Stimulated activated CD8-positive, alpha-beta memory T cell treated with anti-CD3 and anti-CD28 coated beads, Interleukin-7, amount 100 ng/mL, for 1 hour (primary cell): ENCODE results near the gene CERKL.
"Not testable (repeated sequence)": the region's sequence is repeated elsewhere in the genome, so short reads cannot be mapped to it uniquely, and the experiment has no call there.

Source experiments
- DNase-seq, 2 donors: peaks; one replicate each; pipeline ENCODE4 v3.0.0-alpha.2; 2020; ENCODE audit warnings: low read depth in 2 of 2

The CERKL gene

DNA sequence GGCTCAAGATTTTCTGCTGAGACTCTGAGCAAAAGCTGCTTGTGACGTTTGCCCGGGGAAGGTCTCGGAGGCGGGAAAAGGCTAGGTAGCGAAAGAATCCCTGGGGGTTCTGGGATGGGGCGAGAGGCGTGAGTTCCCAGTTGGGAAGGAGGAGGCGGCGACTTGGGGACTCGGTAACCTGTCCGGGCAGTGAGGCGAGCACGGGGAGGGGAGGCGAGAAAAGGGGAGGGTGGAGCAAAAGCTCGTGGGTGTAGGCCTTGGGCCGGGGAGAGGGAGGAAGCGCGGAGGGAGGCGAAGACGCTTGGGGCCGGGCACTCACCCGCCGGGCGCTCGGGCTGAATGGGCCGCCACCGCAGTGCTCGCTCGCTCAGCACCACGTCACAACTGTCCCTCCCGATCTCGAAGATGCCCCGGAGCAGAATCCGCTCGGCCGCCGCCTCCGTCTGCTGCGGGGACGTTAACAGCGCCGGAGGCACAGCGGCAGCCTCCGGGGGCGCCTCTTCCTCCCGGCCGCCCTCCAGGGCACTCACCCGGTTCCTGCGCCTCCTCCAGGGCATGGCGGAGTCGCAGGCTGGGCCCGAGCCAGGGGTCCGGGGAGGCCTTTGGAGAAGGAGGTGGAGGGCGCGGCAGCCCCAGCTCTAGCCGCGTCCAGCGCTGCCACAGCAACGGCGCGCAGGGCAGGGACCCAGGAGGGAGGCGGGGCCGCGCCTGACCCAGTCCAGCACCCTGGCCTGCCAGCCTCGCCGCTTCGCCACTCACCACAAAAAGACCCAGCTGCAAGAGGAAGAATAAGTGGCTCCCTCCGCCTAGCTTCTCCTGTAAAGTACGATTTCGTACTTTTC is at the start of gene CERKL:
Gene CERKL (minus strand): TSS at position 656 of the 842 bp plus-strand sequence. CDS start 99 bp downstream, at position 557.
- no peak for DNase-seq

DNA sequence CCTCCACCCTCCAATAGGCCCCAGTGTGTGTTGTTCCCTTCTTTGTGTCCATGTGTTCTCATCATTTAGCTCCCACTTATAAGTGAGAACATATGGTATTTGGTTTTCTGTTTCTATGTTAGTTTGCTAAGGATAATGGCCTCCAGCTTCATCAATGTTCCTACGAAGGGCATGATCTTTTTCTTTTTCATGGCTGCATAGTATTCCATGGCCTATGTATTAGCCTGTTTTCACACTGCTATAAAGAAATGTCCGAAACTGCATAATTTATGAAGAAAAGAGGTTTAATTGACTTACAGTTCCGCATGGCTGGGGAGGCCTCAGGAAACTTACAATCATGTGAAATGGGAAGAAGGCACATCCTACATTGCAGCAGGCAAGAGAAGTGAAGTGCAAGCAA is 45.6 kb upstream of the CERKL start:
- not testable (repeated sequence) for DNase-seq

DNA sequence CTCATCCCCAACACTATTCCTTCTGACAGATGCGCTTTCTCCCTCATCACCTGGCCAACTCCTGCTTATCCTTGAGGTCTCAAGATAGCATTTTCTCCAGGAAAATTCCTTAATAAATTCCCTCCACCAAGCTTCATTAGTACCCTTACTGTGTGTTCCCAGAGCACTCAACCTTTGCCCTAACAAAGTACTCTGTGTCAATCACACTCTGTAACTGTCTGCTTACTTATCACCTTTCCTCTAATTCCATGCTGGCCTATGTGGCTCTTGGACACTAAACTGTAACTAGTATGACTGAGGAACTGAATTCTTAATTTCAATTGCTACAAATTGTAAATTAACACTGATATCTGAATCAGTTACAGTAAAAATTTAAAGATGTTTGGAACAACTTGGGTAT is 41.3 kb upstream of the CERKL start:
- no peak for DNase-seq

GRCh38 chr2:181697571-181697970 is 40.7 kb upstream of the CERKL start:
- no peak for DNase-seq

GRCh38 chr2:181697126-181697525 is 40.2 kb upstream of the CERKL start:
- no peak for DNase-seq

DNA sequence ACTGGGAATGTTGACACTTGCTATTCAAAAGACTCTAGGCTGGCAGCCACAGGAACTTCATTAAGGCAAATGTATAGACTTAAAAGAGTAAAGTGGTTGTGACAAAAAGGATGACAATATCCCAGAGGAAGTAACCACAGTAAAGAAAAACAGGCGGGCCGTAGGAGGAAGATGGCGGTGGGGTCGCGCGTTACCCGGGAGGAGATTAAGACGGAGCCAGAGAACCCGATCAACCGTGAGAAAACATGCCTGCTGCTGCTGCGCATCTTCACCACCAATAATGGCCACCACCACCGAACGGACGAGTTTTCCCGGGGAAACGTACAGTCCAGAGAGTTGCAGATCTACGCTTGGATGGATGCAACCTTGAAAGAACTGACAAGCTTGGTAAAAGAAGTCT is 37.4 kb upstream of the CERKL start:
- no peak for DNase-seq

GRCh38 chr2:181690860-181691259 is 34.0 kb upstream of the CERKL start:
- DNase-seq = no peak

- no peak for DNase-seq
Measured at GRCh38 chr2:181686576-181687185, 29.8 kb upstream of the CERKL start.

DNA sequence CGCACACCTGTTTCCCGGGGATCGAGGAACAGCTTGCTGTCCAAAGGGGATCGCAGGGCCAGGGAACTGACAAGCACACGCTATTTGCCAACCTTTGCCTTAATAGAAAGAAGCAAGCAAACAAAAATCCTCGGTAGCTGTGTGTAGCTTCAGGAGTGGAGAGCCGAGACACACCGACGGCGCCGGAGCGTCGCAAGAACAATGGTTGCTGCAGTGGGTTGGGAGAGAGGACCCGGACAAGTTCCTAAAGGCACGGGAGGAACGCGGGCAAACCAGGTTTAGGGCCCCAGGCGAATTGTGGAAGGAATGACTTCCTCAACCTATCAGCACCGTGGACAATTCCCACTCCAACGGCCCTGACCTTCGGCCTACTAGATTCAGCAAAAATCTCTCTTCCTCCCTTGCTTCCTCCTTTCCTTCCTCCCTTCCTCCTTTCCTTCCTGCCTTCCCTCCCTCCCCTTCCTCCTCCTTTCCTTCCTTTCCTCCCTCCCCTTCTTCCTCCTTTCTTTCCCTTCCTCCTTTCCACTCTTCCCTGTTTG is 28.3 kb upstream of the CERKL start:
- no peak for DNase-seq

GRCh38 chr2:181684454-181685149 is 27.7 kb upstream of the CERKL start:
- DNase-seq = no peak

DNA sequence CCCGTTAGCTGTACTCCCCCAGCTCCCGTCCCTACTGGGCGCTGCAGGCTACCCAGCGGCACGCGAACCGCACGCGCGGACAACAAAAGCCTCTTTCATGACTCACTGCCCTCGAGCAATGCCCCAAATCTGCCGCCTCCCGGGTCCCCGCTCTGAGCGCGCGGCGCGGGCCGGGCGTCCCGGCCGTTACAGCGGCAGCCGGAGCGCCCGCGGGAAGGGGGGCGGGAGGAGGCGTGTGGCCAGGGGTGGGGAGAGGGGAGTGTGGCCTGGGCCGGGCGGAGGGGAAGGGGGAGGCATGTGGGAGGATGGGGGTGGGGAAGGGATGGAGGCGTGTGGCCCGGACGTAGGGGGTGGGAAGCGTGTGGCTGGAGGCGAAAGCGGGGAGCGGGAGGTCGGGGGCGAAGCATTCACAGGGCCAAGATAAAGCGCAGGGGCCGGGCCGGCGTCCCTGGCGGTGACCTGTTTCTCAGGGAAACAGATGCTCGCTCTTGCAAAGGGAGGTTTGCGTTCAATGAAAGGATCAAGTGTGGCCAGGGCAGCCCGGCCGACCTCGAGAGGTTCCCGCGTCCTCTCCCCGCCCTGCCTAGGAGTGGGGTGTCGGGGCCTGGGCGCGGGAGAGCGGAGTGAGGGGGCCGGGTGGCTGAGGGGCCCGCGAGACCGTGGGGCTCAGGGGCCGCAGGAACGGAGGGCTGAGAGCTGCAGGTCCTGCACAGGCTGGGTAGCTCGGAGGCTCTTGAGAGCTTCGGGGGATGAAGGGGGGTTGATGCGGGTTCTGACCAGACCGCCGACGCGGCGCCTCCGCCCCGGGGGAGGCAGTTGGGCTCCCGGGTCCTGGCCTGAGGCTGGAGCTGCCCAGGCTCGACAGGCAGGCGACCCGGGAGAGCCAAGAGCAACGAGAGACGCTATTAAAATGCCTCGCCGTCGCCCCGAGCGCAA is 26.9 kb upstream of the CERKL start:
- no peak for DNase-seq

DNA sequence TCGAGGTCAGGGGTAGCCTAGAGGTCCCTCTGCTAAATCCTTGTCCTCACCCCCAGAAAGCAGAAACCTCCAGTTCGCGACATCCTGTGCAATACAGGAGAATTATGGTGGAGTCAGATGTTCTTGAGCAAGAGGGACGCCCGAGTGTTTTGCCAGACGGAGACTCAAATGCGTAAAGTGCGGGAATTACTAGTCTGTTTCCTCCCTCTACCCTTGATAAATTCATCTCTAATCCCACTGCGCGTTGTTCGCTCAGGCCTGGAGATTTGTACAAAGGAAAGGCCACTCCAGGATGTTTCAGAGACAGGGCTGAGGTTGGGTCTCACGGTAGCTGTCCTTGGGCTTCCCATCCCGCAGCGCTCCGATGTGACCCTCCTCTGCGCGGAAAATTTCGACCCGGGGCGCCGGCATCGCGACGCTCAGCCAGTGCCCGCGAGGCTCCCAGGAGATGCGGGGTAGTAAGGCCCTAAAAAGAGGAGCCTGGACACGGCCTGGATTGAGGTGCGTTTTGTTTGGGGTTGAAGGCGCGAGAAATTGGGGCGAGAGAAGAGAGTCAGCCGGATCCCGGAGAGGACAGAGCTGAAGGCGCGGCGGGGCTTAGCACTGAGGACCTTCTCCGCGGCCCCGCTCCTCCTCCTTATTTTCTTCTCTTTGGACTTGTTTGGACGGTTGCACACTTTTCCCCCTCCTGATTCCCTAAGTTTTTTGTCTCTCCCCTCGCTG is 26.1 kb upstream of the CERKL start:
- no peak for DNase-seq

DNA sequence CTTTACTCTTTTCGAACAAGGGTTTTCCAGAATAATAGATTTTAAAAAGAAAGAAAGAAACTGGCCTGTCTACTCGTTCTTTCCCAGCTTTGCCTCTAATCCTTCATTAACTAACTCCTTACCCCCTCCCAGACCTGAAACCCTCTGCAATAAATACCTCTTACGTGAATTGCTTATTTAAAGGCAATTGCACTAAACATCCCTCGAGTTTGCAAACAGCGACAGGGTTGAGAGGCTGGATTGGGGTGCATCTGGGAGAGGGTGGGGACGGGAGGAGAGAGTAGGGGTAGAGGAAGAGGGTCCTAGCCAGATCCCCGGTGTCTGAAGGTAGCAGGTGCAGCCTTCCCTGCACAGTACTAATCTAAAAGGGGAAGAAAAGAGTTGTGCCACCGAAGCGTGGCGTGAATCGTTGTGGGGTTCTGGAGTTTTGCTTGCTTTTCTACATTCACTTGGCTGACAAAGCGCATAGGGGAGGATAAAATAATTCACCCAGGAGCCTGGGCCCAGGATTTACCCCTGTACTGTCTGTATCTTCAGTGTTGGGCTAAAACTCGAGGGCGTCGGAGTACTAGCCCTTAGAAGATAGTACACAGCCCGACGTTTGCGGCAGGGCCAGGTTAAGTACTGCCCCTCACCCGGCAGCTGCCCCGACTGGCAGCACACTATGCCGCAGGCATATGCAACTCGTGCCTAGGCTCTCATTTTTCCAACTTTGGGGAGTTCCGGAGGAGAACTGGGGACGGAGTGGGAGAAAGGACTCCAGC is 25.3 kb upstream of the CERKL start:
- DNase-seq = no peak

GRCh38 chr2:181680937-181681811 is 24.3 kb upstream of the CERKL start:
- no peak for DNase-seq

GRCh38 chr2:181680055-181680936 is 23.4 kb upstream of the CERKL start, which contains the start of gene NEUROD1:
Gene NEUROD1 (minus strand): TSS chr2:181680517. CDS start chr2:181678860, 1,657 bp downstream.
- DNase-seq = no peak

DNA sequence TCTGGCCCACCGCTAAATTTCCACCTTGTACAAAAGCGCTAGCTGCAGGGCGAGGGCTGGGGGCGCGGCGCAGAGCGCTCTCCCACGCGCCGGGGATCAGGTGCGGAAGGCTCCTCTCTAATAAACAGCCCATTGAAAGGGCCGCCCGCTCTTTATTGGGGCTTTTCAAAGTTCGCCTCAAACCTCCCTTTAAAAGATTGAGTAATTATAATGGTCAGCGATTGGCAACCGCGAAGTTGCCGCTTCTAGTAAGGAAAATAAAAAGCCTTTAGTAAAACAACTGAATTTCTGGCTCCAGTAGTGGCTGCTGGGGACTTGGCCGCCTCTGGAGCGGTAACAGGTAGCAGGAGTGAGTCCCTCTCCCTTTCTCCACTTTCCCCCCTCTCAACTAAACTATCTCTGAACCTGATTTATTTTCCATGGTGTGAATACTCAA is 22.7 kb upstream of the CERKL start:
- no peak for DNase-seq

- DNase-seq = no peak
Measured at GRCh38 chr2:181678861-181679543, 22.1 kb upstream of the CERKL start.
